ELR (cell line): ENCODE results near the gene PCCA.
"Not testable (repeated sequence)": the region's sequence is repeated elsewhere in the genome, so short reads cannot be mapped to it uniquely, and the experiment has no call there.

ENCODE experiments used
- DNase-seq: peaks from one replicate; pipeline ENCODE4 v3.0.0-alpha.2; 2015; ENCODE audit warnings: low read depth

Gene PCCA

DNA sequence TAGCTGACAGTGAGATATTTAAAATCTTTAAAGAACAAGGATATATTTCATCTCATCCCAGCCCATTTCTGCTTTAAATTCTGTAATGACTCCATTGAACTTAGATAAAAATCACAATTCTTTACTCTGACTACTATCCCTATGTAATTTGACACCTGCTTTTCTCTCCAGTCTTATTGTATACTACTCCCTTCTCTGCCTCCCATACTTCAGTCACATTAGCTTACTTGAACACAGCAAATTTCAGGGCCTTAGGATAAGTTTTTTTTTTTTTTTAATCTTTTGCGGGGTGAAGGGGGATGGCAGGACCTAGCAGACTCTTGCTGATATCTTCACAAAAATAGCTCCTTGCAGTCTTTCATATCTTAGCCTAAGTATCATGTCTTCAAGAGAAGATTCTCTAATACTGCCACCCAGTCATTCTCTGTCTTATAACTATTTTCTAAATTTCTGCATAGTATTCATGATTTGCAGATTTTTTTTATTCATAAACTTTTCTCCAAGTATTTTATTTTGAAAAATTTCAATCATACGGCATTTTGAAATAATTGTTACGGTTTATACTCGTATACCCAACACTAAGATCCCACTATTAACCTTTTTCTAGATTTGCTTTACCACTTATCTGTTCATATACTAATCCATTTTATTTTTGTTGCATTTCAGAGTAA is 151.4 kb downstream of the PCCA start:
- DNase-seq, result no peak

DNA sequence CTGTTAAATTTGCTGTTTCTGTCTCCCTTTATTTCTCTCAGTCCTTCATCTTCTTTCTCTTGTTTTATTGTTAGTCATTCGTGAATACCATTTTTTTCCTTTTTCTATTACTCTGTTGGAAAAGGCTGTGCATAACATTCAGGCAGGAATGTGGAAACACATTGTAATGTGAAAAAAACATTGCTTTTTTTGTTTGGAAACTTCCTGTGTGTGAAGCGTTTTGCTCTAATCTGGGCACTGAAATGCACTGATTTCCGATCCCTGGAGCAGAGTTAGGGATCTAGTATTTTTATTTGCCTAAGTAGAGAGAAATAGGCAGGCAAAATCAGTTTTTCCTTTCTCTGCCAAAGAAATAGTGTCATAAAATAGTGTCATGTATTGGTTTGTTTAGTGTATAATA is 155.5 kb downstream of the PCCA start:
- no peak for DNase-seq

DNA sequence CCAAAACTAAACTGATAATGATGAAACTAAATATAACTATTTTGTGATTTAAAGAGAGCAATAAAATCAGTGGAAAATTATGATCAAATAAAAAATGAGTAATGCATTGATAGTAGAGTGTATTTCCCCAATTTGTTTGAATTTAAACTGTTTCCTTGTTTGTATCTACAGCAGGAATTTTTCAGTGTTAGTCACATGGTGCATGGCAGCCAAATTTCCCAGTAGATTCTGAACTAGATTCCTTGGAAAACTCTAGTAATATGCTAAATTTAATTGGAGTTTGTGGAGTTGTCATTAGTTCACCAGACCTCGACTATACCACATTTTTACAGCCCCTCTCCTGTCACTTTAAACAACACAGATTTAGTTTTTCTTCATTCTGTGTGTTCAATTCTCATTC is 156.2 kb downstream of the PCCA start:
- DNase-seq, result no peak

DNA sequence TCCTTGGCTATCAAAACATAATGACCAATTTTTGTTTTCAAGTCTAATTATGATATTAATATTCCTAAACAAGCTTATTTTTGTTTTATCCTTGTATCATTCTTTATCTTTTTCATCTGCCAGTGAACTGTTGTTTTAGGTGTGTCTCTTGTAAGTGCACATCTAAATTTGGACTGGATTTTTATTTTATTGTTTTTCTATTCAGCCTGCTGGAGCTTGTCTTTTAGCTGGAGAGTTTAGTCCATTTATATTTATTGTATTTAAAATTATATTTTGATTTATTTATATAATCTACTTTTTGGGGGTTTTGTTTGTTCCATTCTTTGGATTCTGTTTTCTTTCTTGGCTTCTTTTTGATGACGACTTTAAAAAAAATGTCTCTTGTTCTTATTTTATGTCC is 159.0 kb downstream of the PCCA start:
- DNase-seq, result no peak

DNA sequence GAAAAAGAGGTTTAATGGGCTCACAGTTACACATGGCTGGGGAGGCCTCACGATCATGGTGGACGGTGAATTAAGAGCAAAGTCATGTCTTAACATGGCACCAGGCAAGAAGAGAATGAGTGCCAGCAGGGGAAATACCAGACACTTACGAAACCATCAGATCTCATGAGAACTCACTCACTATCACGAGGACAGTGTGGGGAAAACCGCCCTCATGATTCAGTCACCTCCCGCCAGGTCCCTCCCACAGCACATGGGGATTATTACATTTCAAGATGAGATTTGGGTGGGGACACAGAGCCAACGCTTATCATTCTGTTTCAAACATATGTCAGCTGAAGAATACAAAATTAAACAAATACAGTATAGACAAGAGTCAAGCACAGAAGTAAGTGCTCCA is 165.1 kb downstream of the PCCA start:
- DNase-seq, result no peak

DNA sequence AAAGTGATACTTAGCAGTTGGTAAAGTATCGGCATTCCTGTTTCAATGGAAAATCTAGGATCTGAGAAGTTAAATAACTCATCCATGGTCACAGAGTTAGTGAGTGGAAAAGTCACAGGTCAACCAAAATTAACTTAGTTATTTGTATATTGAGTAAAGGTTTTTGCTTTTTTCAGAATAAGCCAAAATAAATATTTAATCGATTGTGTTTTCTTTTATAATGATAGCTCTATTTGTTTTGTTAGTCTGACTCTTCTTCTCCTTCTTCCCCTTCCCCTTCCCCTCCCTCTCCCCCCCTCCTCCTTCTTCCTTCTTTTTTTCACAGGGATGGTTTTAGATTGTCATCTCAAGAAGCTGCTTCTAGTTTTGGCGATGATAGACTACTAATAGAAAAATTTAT is 173.5 kb downstream of the PCCA start:
- no peak for DNase-seq

DNA sequence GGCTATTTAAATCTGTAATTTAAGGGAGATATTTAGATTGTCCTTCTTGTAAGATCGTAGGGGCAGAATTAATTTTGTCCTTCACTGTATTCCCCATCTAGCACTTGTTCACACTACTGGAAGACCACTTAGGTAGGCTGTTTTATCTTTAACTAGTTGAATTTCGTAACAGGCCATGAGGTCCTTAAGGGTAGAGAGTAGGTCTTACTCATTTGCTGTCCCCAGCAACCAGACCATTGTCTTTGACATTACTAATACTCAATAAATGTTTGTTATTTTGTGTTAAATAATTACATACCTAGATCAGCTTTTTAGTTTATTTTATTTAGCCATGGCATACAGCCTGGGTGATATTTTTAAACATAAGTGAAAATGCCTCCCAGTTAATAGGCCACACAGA is 177.1 kb downstream of the PCCA start:
- peak; percentile 11 for DNase-seq

DNA sequence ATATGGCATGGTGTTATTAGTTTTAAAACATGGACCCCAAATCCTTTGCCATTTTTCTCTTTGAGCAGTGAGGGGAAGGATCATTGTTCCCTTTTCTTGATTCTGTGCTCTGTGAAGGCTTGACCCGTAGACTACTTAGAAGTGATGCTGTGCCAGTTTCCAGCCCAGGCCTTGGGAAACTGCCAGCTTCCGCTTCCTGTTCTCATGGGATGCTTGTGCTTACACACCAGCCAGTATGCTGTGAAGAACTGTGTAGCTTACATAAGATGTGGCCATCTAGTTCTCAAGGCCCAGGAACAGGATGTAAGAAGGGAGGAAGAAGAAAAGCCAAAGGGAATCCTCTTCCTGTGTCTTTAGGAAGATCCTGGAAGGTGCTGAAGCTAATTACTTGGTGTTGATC is 180.9 kb downstream of the PCCA start:
- DNase-seq, result peak; percentile 55

DNA sequence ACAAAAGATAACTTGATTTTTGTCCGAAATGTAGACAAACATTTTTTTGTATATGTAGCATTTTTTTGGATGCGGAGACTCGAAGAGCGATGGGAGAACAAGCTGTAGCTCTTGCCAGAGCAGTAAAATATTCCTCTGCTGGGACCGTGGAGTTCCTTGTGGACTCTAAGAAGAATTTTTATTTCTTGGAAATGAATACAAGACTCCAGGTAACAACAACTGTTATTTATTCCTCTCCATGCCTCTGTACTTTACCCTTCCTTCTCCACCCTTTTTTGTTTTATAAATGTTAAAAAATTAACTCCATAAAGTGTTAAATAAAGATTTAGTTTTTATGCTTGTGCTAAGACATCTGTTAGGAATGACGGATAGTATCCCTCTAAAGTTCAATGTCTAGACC is 184.2 kb downstream of the PCCA start:
- no peak for DNase-seq

DNA sequence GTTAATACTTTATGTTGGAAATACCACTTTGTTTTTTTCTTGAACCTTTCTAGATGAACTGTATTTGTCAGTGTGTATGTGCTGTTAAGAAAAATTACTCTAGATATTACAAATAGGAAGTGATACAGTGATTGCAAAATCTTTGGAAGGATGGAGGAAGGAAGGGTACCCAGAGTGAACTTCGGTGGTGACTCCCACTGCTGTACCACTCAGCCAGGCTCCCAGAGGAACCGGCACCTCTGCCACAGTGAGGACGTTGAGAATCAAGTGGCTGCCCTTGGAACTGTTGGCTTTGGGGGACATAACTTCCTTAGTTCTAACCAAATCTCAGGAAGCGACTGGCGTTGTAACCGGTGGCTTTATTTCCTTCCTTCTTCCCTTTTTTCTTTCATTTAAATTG is 184.7 kb downstream of the PCCA start:
- no peak for DNase-seq

DNA sequence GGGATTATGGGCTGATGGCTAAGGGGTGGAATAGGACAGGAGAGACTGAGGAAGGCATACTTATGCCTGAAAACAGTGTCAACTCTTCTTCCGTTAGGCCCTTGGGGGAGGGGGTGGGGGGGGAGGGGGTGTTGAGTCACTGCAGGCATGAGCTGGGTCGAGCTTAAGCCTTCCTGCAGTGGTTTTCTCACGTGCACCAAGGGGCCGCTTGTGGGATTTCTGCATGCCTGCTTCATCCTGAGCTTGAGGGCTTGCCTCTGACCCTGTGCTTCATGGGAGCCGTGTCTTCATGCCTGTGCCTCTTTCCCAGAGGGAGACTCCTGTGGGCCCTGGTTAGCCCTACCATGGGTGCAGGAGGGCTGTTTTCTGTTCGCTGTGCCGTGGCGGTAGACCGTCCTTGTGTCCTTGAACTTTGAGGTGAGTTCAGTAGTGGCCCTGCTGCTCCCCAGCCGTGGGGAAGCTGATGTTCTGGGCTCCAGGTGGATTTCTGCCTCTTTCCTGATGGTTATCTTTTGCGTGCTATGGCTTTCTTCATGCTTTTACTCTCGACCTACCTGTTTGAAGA is 186.1 kb downstream of the PCCA start:
- peak; percentile 36 for DNase-seq

DNA sequence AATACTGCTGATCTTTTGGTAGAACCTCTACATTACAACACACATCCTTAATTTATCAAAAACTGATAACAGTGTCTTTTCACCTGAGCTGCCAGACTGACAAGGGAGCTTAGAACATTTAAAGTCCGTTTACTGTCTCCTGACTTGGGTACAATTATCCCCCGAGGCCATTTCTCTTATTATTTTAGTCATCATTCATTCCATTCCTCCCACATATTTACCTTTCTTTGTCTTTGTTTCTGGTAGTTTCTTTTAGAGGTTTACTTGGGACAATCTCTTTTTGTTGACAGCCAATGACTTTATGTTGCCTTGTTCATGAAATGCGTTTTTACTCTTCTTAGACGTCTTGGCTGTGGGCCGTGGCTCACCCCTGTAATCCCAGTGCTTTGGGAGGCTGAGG is 186.9 kb downstream of the PCCA start:
- DNase-seq, result peak; percentile 15

DNA sequence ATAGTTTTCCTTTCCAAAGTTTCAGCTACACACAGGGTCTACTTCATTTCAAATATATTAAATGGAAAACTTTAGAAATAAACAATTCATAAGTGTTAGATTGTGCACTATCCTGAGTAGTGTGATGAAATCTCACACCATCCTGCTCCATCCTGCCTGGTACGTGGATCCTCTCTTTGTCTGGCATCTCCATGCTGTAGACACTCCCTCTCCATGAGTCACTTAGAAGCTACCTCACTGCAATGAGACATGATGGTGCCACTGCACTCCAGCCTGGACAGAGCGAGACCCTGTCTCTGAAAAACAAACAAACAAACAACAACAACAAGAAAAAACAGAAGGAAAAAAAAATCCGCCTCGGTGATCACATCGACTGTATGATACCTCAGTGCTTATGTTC is 191.8 kb downstream of the PCCA start:
- peak; percentile 45 for DNase-seq

DNA sequence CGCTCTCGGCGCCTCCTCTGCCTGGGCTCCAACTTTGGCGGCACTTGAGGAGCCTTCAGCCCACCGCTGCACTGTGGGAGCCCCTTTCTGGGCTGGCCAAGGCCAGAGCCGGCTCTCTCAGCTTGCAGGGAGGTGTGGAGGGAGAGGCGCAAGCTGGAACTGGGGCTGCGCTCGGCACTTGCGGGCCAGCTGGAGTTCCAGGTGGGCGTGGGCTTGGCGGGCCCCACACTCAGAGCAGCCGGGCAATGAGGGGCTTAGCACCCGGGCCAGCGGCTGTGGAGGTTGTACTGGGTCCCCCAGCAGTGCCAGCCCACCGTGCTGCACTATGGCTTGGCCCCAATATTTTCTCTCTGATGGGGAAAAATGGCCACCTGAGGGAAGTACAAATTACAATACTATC is 193.4 kb downstream of the PCCA start:
- not testable (repeated sequence) for DNase-seq

DNA sequence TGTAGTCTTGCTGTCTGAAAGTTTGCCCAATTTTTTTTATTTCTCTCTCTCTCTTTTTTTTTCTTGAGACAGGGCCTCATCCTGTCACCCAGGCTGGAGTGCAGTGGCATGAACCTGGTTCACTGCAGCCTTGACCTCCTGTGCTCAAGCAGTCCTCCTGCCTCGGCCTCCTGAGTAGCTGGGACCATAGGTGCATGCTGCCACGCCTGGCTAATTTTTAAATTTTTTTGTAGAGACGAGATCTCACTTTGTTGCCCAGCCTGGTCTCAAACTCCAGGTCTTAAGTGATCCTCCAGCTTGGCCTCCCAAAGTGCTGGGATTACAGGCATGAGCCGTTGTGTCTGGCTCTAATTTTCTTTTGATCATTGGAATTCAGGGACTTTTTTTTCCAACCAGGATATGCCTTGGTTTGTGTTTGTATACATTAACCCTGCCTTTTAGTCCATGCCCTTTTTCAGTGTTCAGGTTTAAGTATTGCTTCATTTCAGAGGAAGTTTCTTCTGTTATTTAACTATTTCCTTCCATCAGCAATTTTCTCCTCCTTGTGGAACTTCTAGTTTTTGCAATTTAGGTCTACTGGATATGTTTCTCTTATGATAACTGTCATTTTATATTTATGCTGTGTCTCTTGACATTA is 201.4 kb downstream of the PCCA start:
- DNase-seq, result no peak

DNA sequence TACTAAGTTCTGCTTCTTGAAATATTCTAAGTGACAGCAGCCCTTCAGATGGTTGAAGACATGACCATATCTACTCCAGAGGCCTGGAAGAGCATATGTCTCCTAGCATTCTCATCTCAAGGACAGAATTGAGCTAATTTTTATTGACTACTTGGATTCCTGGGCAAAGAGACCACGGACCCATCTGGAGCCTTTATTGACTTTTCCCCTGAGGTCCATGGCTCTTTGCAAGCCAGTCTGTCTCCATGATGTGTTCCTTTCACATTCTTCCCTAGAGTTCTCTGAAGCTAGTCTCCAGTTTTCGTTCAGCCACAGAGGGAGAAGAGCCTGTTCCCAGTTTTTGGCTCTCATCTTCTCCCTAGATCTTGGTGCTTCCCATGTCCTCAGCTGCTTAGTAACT is 202.7 kb downstream of the PCCA start:
- DNase-seq, result no peak

DNA sequence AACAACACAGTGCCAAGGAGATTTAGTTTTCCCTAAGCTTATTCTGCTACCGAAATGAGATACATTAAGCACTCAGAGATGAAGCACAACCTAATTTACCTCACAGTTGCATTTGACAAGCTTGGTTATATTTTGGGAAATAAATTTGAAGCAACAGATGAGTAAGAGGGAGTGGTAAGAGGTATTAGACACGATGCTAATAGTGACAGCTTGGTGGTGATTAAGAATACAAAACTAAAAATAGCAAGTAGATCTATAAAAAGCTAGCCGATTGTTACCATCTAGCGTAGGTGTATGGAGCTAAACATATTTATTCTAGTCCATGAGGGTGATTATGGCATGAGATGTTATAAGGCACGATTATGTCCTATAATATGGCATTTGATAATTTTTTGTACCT is 208.5 kb downstream of the PCCA start:
- no peak for DNase-seq

DNA sequence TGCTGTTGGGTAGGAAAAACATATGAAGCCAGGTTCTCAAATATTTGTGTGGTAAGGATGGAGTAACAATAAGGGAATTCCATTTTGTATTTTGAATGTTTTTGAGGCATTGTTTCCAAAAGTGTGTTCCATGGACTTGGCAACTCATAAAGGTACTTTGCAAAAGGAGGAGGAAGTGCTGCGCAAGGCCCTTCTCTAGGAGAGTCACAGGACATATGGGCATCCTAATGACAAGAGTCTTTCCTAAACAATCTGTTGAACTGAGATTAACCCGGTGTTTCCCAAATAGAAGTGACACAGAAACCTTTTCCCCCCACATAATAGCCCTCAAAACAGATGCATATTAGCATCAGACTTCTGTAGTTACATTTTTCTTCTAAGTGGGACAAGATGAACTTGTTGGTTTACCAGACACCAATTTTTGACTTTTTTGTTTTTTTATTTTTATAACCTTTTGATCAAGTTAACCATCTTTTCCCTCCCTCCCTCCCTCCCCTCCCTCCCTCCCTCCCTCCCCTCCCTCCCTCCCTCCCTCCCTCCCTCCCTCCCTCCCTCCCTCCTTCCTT is 209.3 kb downstream of the PCCA start:
- no peak for DNase-seq

DNA sequence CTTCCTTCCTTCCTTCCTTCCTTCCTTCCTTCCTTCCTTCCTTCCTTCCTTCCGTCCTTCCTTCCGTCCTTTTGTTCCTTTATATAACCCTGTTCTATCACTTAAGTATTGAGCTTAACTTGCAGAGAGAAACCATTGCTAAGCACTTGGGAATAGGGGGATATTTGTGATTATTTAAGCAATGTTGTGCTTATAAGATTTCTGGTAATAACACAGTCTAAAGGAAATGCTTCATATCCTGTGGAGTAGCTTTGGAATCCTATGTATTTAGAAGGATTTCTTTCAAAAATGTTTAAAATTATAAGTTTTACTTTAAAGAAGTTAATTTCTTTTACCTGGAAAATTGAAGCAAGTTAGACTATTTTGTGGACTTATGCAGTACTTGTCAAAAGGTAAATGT is 209.8 kb downstream of the PCCA start:
- DNase-seq, result no peak

DNA sequence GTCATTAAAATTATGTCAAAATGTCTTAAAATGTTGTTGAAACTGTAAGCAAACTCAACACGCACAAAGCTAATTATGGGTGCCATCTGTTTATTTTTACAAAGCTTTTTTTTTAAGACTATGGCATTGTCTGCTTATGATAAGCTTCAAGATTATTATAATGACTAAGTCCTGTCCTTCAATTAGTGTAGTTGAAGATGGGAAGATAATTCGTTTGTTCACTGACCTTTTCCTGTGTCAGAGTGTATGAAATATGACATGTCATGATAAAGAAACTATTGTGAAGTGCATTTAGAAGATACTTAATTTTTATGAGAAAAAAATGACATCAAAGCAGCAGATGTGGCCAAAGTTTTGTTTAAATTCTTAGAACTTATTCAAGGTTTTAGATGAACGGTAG is 211.3 kb downstream of the PCCA start:
- DNase-seq, result no peak

DNA sequence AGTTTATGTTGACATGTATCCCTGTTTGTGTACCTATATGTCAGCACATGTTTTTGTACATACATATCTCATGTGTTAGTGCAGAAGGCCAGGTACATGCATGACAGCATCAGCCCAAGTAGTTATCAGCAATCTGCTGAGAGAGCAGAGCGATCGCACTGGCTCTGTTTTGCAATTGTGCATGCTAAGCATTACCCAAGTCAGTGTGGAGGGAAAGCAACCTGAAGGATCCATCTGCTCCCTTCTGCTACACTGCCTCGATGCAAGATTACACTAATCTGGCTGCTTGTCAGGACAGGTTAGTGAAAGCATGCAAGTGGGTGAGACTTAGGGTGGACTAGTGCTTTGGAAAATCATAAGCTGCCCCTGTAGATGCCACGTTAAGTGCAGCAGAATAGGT is 211.8 kb downstream of the PCCA start:
- no peak for DNase-seq

DNA sequence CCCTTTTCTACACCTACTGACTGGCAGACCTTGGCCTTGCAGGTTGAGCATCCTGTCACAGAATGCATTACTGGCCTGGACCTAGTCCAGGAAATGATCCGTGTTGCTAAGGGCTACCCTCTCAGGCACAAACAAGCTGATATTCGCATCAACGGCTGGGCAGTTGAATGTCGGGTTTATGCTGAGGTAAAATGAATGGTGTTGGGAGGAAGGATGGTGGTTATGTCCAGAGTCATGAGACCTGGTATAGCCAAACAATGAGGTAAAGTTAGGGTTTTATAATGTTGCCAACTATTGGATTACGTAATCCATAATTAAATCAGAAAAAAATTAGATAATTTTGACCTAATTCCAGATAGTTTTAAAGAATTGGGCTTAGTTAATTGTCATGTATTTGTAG is 212.5 kb downstream of the PCCA start:
- DNase-seq, result no peak

DNA sequence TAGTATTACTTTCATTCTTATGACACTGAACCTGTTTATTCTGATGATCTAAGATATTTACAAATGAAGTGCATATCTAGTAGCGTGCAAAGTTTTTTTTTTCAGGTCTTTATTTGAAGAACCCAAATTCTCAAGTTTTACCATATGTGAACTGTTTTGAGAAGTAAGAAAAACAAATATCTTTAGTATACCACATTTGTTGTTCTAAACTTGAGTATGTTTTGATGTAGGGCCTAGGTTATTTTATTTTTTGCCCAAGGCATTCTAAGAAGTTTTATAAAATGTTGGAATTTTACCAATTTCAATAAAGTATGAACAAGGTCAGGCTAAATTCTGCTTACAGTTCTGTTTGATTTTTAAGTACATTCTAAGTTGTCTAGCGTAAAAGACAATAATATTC is 213.5 kb downstream of the PCCA start:
- no peak for DNase-seq

DNA sequence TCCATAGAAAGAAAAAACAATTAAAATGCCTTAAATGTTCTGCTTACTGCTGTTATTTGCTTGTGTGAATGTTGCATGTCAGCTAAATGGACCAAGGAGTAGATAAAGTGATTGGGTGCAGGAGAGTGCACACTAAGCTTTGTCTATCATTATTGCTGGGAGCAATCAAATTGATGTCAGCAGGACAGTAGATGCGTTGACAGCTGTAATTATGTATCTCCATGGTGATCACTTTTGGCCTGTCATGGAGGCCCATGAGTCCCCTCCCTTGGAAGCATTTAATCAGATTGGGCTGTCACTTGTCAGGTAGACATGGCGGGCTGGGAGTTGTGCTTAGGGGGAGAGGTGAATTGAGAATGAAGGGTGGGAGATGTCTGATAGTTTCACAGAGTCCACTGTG is 215.3 kb downstream of the PCCA start:
- DNase-seq, result no peak
